ENCODE results near the gene KLF5. TPM values are rescaled to one million over a fixed set of nuclear protein-coding genes. Genes with fewer than 3 reads are reported as not detected.

The KLF5 gene
- total RNA-seq: 2.4 and 2.5 TPM in 2 replicates

DNA sequence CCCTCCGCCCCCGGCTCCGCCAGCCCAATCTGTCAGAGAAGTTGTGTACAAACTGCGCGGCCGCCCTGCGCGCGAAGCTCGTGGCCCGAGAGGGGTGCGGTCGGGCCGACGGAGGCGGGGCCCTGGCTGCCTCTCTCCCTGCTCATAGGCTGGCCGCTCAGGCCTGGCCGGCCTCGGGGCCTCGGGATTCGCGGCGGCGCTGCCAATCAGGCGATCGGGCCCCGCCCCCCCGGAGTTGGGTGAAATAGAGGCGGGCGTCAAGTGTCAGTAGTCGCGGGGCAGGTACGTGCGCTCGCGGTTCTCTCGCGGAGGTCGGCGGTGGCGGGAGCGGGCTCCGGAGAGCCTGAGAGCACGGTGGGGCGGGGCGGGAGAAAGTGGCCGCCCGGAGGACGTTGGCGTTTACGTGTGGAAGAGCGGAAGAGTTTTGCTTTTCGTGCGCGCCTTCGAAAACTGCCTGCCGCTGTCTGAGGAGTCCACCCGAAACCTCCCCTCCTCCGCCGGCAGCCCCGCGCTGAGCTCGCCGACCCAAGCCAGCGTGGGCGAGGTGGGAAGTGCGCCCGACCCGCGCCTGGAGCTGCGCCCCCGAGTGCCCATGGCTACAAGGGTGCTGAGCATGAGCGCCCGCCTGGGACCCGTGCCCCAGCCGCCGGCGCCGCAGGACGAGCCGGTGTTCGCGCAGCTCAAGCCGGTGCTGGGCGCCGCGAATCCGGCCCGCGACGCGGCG is at the start of gene KLF5:
Gene KLF5, plus strand, starts transcription at position 270 of the 724 bp plus-strand sequence. Its CDS starts 323 bp downstream, at position 593.
- Mint-ChIP-seq H3K27ac (peak within 1 kb of the TSS; percentile 74), H3K4me3 (peak within 1 kb of the TSS; percentile 82), H3K27me3 (ENCODE audit: insufficient read depth) (peaks cover 51% of the 10 kb centered on the region), H3K36me3 (ENCODE audit: low read depth) (no peaks in the 10 kb centered on the region), H3K4me1 (ENCODE audit: low read depth) (peaks cover 20% of the 10 kb centered on the region), H3K9me3 (no peaks in the 10 kb centered on the region)
- intact Hi-C loops (cut with micrococcal nuclease): loop anchor here (1.0 to 10.0 kb wide), 7 partner anchors 164 to 1228 kb away; partner anchors contain the start of genes BORA, KLF12, MZT1 and PIBF1
- DNase-seq (ENCODE audit: low spot score): peak; percentile 97

DNA sequence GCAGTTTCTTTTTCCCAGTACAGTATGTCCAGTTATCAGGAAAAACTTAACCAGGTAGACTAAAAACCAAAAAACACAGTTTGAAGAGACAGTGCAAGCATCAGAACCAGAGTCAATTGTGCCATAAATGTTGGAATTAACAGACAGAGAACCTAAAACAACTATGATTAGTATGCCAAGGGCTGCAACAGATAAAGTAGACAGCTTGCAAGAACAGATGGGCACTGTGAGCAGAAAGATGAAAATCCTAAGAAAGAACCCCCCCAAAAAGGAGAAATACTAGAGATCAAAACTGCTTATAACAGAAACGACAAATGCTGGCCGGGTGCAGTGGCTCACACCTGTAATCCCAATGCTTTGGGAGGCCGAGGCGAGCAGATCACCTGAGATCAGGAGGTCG is 47.1 kb upstream of the KLF5 start:
- intact Hi-C loops (cut with micrococcal nuclease): no loop called here
- Mint-ChIP-seq H3K36me3 (ENCODE audit: low read depth) (peaks cover 18% of the 10 kb centered on the region), H3K4me3 (no peak overlapping the region), H3K4me1 (ENCODE audit: low read depth) (no peaks in the 10 kb centered on the region), H3K27ac (no peak overlapping the region), H3K27me3 (ENCODE audit: insufficient read depth) (no peaks in the 10 kb centered on the region), H3K9me3 (no peaks in the 10 kb centered on the region)
- no peak for DNase-seq (ENCODE audit: low spot score)

- intact Hi-C loops (cut with micrococcal nuclease): no loop called here
- no peak overlapping the region for H3K4me3 Mint-ChIP-seq
- H3K9me3 Mint-ChIP-seq: no peaks in the 10 kb centered on the region
- DNase-seq (ENCODE audit: low spot score): no peak
- H3K36me3 Mint-ChIP-seq (ENCODE audit: low read depth): peaks cover 14% of the 10 kb centered on the region
- no peaks in the 10 kb centered on the region for H3K4me1 Mint-ChIP-seq (ENCODE audit: low read depth)
- no peaks in the 10 kb centered on the region for H3K27me3 Mint-ChIP-seq (ENCODE audit: insufficient read depth)
- H3K27ac Mint-ChIP-seq: no peak overlapping the region
Observed at GRCh38 chr13:73015805-73016204, 43.0 kb upstream of the KLF5 start.

DNA sequence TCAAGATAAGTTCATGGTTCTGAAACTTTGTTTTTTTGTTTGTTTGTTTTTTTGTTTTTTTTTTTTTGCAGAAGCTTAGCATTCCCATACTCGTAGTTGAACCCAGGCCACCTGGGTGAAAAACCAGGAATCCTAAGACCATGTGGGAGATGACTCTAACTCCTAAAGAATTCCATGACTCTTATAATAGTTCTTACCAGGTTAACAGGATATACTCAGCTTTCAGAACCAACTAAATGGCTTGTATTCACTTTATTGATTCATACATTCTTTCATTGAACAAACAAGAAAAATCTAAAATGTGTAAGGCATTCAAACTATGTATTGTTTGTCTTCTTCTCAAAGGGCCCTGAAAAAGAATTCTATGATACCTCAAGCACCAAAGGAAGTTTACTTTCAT is 40.5 kb upstream of the KLF5 start:
- no peak overlapping the region for H3K4me3 Mint-ChIP-seq
- no peaks in the 10 kb centered on the region for H3K27me3 Mint-ChIP-seq (ENCODE audit: insufficient read depth)
- no peaks in the 10 kb centered on the region for H3K9me3 Mint-ChIP-seq
- H3K36me3 Mint-ChIP-seq (ENCODE audit: low read depth): peaks cover 6% of the 10 kb centered on the region
- no peak for DNase-seq (ENCODE audit: low spot score)
- no peaks in the 10 kb centered on the region for H3K4me1 Mint-ChIP-seq (ENCODE audit: low read depth)
- H3K27ac Mint-ChIP-seq: no peak overlapping the region
- intact Hi-C loops (cut with micrococcal nuclease): no loop called here

- Mint-ChIP-seq H3K4me1 (ENCODE audit: low read depth) (peaks cover 5% of the 10 kb centered on the region), H3K36me3 (ENCODE audit: low read depth) (no peaks in the 10 kb centered on the region), H3K27ac (no peak overlapping the region), H3K4me3 (no peak overlapping the region), H3K27me3 (ENCODE audit: insufficient read depth) (no peaks in the 10 kb centered on the region), H3K9me3 (no peaks in the 10 kb centered on the region)
- DNase-seq (ENCODE audit: low spot score): no peak
- intact Hi-C loops (cut with micrococcal nuclease): no loop called here
Observed at GRCh38 chr13:73025217-73026012, 33.4 kb upstream of the KLF5 start.

DNA sequence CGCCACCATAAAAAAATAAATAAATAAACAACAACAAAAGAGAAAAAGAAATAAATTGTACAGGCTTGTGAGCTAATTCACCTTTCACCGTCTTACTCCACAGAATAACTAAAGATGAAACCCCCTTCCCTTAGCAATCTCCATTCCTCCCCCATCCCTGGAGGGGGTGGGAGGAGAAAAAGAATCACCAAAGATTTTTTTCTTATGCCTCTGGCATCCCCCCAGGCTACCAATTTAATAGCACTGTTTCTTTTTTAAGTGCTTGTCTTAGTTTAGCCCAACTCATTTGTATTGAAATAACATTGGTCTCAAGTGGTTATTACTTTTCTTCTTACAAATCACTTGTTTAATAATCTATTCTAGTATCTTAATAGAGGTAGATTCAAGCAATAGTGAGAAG is 23.9 kb upstream of the KLF5 start:
- no peaks in the 10 kb centered on the region for H3K27me3 Mint-ChIP-seq (ENCODE audit: insufficient read depth)
- intact Hi-C loops (cut with micrococcal nuclease): no loop called here
- no peak for DNase-seq (ENCODE audit: low spot score)
- no peaks in the 10 kb centered on the region for H3K4me1 Mint-ChIP-seq (ENCODE audit: low read depth)
- no peak overlapping the region for H3K27ac Mint-ChIP-seq
- no peak overlapping the region for H3K4me3 Mint-ChIP-seq
- H3K9me3 Mint-ChIP-seq: no peaks in the 10 kb centered on the region
- no peaks in the 10 kb centered on the region for H3K36me3 Mint-ChIP-seq (ENCODE audit: low read depth)

DNA sequence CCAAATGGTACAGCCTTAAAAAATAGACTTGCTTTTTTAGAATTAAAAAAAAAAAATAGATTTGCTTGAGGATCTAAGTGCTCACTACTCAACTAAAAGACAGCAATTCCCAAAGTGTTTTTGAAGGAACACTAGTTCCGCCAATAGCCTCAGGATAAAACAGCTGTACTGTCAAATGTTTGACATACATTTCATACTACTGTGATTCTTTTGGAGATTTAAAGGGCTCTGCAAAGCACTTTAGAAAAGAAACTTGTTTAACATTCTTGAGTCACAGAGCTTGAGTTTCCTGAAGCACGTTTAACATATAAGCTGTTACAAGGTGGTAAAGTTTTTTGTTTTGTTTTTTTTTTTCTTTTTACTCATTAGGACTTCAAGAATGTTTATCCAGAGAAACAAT is 23.1 kb upstream of the KLF5 start:
- DNase-seq (ENCODE audit: low spot score): no peak
- no peaks in the 10 kb centered on the region for H3K36me3 Mint-ChIP-seq (ENCODE audit: low read depth)
- no peak overlapping the region for H3K4me3 Mint-ChIP-seq
- H3K4me1 Mint-ChIP-seq (ENCODE audit: low read depth): no peaks in the 10 kb centered on the region
- no peak overlapping the region for H3K27ac Mint-ChIP-seq
- intact Hi-C loops (cut with micrococcal nuclease): no loop called here
- no peaks in the 10 kb centered on the region for H3K27me3 Mint-ChIP-seq (ENCODE audit: insufficient read depth)
- no peaks in the 10 kb centered on the region for H3K9me3 Mint-ChIP-seq

GRCh38 chr13:73036566-73036965 is 22.2 kb upstream of the KLF5 start:
- Mint-ChIP-seq H3K4me3 (no peak overlapping the region), H3K27ac (no peak overlapping the region), H3K36me3 (ENCODE audit: low read depth) (no peaks in the 10 kb centered on the region), H3K27me3 (ENCODE audit: insufficient read depth) (no peaks in the 10 kb centered on the region), H3K4me1 (ENCODE audit: low read depth) (no peaks in the 10 kb centered on the region), H3K9me3 (no peaks in the 10 kb centered on the region)
- intact Hi-C loops (cut with micrococcal nuclease): no loop called here
- no peak for DNase-seq (ENCODE audit: low spot score)

- DNase-seq (ENCODE audit: low spot score): no peak
- H3K9me3 Mint-ChIP-seq: no peaks in the 10 kb centered on the region
- no peak overlapping the region for H3K4me3 Mint-ChIP-seq
- H3K27ac Mint-ChIP-seq: no peak overlapping the region
- intact Hi-C loops (cut with micrococcal nuclease): no loop called here
- no peaks in the 10 kb centered on the region for H3K4me1 Mint-ChIP-seq (ENCODE audit: low read depth)
- no peaks in the 10 kb centered on the region for H3K27me3 Mint-ChIP-seq (ENCODE audit: insufficient read depth)
- H3K36me3 Mint-ChIP-seq (ENCODE audit: low read depth): no peaks in the 10 kb centered on the region
Observed at GRCh38 chr13:73038064-73038463, 20.7 kb upstream of the KLF5 start.

DNA sequence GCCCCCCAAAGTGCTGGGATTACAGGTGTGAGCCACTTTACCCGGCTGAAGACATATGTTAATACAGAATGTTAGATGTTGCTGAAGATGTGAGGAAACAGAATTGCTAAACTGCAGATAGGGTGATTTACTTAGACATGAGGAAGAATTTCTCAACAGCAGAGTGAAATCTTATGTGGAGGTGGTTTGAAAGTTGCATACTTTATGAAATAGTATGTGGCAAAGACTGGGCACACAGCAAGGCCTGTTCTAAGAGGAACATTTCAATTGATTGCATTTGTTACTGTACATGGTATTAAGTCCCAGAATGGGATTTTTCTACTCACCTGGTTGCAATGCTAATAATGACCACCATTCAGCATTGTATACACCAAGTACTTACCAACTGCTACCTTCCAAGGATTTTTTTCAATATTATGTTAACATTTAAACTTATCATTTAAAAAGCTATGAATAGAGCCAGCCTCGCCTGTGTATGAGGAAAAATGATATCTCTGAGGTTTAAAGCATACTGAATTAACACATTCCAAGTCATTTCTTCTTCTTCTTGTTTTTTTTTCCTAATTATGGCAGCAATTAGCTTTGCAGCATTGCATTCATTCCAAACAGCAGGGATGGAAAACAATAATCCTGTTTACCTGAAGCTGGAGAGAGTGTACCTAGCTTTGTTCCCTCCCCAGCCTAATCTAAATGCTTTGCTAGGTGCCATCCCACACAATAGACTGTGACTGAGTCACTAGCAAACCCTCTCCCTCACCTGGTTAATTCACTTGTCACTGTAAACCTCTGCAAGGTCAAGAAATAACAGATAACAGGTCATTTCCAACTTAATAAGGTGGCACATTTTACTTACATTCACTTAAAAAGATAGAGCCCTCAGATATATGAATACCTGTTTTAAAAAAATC is 19.4 kb upstream of the KLF5 start:
- H3K9me3 Mint-ChIP-seq: no peaks in the 10 kb centered on the region
- H3K27ac Mint-ChIP-seq: no peak overlapping the region
- no peak overlapping the region for H3K4me3 Mint-ChIP-seq
- H3K36me3 Mint-ChIP-seq (ENCODE audit: low read depth): no peaks in the 10 kb centered on the region
- H3K27me3 Mint-ChIP-seq (ENCODE audit: insufficient read depth): no peaks in the 10 kb centered on the region
- intact Hi-C loops (cut with micrococcal nuclease): no loop called here
- H3K4me1 Mint-ChIP-seq (ENCODE audit: low read depth): no peaks in the 10 kb centered on the region
- no peak for DNase-seq (ENCODE audit: low spot score)

- no peaks in the 10 kb centered on the region for H3K27me3 Mint-ChIP-seq (ENCODE audit: insufficient read depth)
- intact Hi-C loops (cut with micrococcal nuclease): no loop called here
- no peak overlapping the region for H3K4me3 Mint-ChIP-seq
- DNase-seq (ENCODE audit: low spot score): no peak
- H3K4me1 Mint-ChIP-seq (ENCODE audit: low read depth): no peaks in the 10 kb centered on the region
- no peaks in the 10 kb centered on the region for H3K36me3 Mint-ChIP-seq (ENCODE audit: low read depth)
- no peak overlapping the region for H3K27ac Mint-ChIP-seq
- H3K9me3 Mint-ChIP-seq: no peaks in the 10 kb centered on the region
Observed at GRCh38 chr13:73040484-73040883, 18.3 kb upstream of the KLF5 start.

GRCh38 chr13:73040968-73041596 is 17.7 kb upstream of the KLF5 start:
- no peak overlapping the region for H3K4me3 Mint-ChIP-seq
- intact Hi-C loops (cut with micrococcal nuclease): no loop called here
- no peak for DNase-seq (ENCODE audit: low spot score)
- no peaks in the 10 kb centered on the region for H3K36me3 Mint-ChIP-seq (ENCODE audit: low read depth)
- no peaks in the 10 kb centered on the region for H3K9me3 Mint-ChIP-seq
- no peaks in the 10 kb centered on the region for H3K4me1 Mint-ChIP-seq (ENCODE audit: low read depth)
- no peaks in the 10 kb centered on the region for H3K27me3 Mint-ChIP-seq (ENCODE audit: insufficient read depth)
- no peak overlapping the region for H3K27ac Mint-ChIP-seq
